MV-4-11 (cell line): ENCODE measurements around the gene DUS4L.
"Not testable (repeated sequence)": the region's sequence is repeated elsewhere in the genome, so short reads cannot be mapped to it uniquely, and the experiment has no call there.

ENCODE experiments used
- DNase-seq: peaks from one replicate; lab custom pipeline; 2025; lab: John Stamatoyannopoulos, UW

Gene DUS4L, protein sequence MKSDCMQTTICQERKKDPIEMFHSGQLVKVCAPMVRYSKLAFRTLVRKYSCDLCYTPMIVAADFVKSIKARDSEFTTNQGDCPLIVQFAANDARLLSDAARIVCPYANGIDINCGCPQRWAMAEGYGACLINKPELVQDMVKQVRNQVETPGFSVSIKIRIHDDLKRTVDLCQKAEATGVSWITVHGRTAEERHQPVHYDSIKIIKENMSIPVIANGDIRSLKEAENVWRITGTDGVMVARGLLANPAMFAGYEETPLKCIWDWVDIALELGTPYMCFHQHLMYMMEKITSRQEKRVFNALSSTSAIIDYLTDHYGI

DNA sequence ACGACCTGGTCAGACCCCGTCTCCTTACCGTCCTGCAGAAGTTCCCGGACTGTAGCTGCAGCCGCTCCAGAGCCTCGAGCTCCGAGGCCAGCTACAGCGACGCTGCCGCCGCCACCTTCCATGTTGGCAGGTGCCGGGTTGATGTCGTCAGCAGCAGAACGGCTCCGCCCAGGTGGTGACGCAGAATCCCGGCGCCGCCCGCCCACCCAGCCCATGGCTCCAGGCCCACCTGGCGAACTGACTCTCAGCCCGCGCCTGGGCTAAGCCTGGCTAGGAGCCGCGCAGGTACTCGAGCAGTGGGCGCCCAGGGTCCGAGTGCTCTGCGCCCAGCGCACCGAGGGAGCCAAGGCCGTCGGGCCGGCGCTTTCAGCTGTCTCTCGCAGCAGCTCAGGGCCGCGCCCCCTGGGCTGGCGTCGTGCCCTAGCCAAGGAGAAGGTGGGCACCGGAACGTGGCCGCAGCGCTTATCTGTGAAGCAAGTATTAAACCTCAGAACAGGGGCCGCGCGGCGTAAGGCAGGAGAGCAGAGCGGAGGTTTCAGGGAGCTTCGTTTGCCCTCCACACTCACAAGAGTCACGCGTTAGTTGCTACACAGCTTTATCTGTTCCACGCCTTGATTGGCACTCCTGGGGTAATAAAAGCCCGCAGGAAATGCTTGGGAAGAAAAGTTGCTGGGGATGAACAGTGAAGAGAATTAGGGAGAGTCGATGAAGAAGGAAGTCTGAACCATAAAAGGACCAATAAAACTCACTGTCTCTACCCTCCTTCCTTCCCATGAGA lies at the start of gene DUS4L, which contains the start of gene COG5:
Gene DUS4L (plus strand): TSS at position 197 of the 778 bp plus-strand sequence. CDS start 3,100 bp downstream, outside the sequence.
Gene COG5 (minus strand): TSS at position 146 of the 778 bp plus-strand sequence. CDS start 24 bp downstream, at position 122.
- DNase-seq, result peak; percentile 63

DNA sequence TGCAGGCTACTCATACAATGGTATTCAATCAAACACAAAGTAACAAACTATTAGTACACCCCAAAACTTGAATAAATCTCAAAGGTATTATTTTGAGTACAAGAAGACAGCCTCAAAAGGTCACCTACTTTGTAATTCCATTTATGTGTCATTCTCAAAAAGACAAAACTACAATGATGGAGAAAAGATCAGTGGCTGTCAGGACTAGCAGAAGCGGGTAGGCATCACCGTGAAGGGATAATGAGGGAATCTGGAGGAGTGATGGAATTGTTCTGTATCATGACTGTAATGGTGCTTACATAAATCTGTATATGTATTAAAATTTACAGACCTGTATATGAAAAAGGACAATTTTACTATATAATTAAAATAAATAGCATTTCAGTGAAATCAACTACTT lies 37.1 kb upstream of the DUS4L start:
- DNase-seq, result no peak

DNA sequence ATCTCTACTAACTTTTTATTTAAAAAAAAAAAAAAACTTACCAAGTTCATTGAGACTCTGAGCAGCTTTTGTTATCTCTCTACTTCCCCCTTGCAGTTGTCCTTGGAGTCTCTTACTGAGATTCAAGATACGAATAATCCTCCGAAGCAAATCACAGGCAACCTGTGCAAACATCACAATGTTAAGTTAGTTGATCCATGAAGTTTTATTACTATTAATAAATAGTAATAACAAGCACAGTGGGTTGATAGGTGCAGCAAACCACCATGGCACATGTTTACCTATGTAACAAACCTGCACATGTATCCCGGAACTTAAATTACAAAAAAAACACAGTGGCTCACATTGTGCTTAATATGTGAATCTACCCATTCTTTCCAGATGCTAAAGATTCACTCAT lies 36.6 kb upstream of the DUS4L start:
- no peak for DNase-seq

DNA sequence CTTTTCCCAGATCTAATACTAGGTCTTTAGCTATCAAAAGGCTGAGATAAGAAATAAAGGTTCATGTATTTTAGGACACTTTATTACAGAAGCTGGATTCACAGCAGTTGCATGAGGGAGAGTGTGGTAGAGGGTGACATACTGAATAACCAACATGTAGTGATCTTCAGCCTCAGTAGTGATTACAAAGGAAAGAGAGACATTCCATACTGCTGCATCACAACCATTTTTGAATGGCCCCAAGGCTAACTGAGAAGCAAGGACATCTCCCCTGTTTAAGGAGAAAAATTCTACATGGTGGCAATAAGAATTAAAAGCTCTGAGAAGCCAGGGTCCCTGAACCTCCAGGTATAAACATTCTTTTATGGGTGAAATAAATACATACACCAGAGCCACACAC lies 35.3 kb upstream of the DUS4L start:
- no peak for DNase-seq

DNA sequence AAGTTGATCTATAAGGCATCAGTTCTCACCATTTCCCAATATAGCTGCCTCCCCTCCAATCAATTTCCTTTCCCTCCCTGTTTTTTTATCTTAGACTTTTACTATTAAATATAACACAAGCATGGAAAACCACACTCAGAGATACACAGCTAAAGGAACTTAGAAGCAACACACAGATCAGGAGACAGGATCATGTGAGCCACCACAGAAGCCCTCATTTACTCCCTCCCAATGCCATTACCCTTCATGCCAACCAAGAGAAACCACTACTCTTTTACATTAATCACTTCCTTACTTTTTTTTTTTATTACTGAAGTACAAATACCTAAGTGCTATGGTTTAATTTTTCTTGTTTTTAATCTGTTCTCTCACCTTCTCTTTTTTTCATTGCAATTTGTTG lies 33.0 kb upstream of the DUS4L start:
- no peak for DNase-seq

DNA sequence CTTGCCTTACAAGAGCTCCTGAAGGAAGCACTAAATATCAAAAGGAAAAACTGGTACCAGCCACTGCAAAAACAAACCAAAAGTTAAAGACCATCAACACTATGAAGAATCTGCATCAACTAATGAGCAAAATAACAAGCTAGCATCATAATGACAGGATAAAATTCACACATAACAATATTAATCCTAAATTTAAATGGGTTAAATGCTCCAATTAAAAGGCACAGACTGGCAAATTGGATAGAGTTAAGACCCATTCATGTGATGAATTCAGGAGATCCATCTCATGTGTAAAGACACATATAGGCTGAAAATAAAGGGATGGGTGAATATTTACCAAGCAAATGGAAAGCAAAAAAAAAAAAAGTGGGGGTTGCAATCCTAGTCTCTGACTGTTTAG lies 29.6 kb upstream of the DUS4L start:
- no peak for DNase-seq

DNA sequence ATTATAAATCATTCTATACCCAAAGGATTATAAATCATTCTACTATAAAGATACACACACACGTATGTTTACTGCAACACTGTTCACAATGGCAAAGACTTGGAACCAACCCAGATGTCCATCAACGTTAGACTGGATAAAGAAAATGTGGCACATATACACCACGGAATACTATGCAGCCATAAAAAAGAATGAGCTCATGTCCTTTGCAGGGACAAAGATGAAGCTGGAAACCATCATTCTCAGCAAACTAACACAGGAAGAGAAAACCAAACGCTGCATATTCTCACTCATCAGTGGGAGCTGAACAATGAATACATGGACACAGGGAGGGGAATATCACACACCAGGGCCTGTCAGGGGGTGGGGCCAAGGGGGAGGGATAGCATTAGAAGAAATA lies 26.5 kb upstream of the DUS4L start:
- DNase-seq, result not testable (repeated sequence)

DNA sequence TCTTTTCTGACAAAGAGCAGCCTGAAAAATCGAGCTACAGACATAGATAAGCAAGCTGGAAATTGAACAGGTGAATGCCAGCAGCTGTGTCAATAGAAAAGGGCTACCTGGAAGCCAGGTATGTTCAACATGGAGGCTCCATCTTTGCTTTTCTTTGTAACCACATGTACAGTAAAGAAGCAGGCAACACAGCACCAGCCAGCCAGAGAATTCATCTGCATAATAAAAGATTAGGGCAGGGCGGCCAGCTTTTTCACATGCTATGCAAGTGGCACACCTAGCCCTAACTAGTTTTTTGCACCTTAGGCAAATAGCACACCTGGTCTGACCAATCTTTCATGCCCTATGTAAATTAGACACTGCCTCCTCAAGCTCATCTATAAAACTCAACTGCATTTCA lies 25.8 kb upstream of the DUS4L start:
- no peak for DNase-seq

DNA sequence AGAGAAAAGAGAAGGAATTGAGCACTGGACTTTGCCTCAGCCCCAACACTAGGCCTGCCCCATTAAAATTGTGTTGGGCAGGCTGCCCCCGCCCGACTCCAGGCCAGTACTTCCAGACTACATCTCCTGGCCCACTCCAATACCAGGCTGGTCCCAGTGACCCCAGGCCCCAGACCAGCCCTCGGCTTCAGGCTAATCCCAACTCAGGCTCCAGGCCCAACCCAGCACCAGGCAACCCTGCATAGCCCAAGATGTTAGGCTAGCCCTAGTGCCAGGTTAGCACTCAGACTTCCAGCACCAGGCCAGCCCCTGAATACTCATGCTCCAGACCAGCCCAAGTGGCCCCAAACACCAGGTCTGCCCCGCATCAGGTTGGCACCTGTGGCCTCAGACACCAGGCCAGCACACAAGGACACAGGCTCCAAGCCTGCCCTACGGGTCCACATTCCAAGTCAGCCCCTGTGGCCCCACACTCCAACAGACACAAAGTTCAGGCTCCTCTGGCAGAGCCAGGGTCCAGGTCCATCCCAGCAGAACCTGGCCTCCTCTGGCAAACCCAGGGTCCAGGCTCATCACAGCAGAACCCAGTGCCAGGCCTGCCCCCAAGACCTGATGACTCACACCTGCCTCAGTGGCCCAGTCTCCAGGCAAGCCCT lies 20.3 kb upstream of the DUS4L start:
- DNase-seq, result no peak

DNA sequence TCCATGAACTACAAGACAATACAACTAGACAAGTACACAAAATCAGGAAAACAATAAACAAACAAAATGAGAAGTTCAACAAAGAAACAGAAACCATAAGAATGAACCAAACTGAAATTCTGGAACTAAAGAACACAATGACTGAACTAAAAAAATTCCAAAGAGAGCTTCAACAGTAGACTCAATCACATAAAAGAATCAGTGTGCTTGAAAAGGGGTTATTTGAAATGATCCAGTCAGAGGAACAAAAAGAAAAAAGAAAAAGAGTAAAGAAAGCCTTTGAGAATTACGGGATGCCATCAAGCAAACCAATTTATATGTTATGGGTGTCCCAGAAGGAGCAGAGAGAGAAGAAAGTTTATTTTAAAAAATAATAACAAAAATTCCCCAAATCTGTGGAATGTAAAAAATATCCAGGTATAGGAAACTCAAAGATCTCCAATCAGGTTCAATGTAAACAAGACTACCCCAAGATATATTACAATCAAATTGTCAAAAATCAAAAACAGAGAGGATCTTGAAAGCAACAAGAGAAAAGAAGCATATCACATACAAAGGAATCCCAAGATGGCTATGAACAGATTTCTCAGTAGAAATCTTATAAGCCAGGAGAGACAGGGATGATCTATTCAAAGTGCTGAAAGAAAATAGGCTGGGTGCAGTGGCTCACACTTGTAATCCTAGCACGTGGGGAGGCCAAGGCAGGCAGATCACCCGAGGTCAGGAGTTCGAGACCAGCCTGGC lies 18.8 kb upstream of the DUS4L start:
- no peak for DNase-seq

DNA sequence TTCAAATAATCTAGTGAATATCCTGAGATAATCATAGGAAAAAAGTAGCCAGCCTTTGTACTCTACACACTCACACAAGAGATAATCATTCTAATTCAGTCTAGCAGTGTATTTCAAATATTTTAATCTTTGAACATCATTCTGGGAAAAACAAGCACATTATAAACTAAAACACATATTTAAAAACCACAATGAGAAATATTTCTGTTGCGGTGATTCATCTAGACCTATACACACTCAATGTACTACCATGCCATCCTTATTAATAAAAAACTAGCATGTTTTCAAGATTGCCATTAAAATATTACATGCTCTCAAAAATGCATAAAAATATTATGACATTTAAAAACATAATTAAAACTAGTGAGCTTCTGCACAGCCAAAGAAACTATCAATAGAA lies 11.8 kb upstream of the DUS4L start:
- DNase-seq, result no peak

DNA sequence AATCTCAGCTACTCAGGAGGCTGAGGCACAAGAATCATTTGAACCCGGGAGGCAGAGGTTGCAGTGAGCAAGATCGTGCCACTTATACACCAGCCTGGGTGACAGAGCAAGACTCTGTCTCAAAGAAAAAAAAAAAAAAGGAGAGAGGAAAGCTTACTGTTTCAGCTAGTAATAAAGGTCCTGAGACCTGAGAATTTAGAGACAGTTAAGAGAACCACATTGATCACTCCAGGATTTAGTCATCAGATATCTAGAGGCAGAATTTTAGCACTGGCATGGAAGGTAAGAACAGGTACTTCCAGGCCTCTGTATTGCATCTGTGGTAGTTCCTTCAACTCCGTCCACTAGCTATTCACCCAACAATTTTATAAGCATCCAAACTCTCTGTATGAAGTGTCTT lies 7.9 kb upstream of the DUS4L start:
- no peak for DNase-seq

DNA sequence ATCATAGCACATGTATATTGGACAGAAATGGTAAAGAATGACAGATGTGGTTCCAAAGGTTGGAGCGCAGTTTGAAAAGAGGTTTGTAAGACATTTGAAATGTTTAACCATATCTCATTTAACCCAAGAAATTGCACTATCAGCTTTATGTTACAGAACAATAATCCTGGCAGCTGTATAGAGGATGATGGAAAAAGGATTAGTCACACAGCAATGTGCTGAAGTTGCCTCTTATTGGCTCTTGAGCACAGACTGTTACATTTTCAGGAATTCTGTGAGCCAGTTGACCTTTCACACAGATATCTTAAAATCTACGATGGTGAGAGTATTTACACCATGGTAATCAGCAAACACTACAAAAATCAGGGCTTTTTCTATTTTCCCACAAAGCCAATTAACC lies 3.9 kb upstream of the DUS4L start:
- no peak for DNase-seq

DNA sequence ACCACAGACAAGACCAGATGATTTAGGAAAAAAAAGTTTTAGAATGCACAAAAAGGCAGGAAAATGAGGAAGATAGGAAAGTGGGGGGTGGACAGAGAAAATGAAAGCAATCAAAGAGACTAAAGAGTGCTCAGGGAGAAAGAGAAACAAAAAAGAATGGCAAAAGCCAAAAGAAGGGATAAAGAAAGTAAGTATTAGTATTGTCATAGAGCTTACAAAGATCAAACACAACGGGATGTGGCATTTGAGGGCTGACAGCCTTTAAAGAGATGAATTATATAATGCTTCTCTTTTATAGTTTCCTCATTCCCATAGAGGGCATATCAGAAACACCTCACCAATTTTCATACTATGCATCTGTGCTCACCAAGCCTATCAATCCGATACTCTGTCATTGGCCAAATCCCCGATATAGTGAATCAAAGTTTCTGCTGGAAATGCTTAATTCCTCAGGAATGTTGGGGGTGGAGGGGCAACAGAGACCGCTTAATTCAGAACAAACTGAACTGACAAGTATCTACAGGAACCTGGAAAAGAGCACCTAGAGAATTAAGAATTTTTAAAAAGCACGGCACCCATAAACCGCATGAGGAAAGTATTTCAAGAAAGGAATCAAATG lies 2.8 kb upstream of the DUS4L start:
- peak; percentile 60 for DNase-seq

DNA sequence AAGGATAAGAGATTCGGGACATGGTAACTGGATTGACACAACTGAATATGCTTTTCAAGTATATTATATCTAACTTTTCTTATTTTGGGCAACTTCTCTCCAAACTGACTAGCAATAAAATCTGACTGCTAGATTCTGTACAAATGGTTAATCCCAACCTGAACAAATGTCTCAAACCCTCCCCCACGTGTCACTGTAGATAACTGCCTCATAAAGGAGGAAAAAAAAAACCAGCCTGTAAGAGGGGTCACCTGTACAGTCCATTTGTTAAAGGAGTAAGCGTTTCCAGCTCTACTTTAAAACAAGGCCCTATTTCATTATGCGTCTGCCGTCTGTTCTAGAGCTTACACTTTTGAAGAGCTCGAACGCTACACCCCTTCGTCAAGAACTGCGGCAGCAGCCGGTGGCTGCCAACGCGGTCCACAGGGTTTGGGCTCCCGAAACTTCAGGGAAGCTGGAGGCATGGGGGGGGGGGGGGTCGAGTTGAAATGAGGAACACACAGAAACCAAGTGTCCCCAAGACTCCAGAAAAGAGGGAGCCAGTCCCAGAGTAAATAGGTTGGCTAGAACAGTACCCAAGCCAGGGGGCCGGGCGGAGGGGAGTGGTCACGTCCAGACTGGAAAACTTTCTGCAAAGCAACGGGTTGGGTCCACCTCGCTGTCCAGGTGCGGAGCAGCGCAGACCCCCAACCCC lies 543 bp upstream of the DUS4L start:
- DNase-seq, result no peak

DNA sequence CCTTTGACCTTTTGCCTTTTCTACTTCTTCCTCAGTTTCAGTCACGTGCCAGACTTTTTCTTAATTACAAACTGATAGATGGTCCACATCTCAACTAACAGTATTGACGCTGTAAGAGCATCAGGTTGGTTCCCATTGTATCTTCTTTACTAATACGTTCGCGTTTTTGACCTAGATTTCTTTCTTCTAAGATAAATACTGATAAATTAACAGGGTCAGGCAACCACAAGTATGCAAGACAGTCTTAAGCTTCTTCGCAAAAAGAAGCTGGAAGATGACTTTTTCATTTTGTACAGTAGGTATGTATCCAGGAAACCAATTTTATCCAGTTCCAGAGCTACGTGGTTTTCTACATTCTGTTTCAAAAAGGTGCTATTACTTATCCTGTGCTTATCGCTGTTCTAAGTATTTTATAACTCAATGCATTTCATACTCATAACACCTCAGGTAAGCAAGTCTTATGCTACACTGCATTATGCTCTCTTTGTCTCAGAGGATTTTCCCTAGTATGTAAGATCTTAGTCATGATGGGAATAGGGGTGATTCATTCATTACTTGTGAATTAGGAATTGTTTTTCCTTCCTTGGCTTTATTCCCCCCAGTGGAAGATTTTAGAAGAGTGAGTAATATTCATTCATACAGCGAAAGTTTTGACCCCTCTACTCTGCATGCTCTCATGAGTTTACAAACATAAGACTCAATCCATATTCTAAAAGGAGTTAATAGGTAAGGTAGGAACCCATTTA lies 955 bp downstream of the DUS4L start:
- no peak for DNase-seq

DNA sequence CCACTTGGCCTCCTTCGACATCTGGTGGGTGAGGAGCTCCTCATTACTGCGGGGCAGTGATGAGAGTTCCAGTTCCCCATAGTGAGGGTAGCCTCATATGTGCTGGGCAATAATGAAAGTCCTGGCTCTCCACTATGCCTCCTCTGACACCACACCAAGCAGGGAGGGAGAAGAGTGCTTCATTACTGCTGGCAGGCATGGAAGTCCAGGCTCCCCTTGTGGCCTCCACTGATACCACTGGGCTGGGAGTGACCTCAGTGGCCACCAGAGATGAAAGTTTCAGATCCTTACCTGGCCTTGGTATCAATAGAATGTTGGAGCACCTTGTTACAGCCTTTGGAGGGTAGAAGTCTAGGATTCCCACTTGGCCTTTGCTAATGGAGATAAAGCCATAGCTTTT lies 6.5 kb downstream of the DUS4L start:
- DNase-seq, result no peak

DNA sequence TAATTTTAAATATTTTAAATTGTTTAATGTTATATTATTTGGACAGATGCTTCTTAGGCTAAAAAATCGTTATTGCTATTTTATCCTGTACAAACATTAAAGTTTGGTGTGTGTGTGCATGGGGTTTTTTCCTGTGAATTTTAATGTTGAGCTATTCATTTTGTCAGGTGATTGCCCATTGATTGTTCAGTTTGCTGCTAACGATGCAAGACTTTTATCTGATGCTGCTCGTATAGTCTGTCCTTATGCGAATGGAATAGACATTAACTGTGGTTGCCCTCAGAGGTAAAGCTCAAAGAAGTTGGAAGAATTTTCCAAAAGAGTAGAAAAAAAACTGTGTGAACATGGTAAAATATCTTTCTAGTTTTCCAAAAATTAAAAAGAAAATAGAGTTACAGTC lies 9.8 kb downstream of the DUS4L start:
- no peak for DNase-seq

DNA sequence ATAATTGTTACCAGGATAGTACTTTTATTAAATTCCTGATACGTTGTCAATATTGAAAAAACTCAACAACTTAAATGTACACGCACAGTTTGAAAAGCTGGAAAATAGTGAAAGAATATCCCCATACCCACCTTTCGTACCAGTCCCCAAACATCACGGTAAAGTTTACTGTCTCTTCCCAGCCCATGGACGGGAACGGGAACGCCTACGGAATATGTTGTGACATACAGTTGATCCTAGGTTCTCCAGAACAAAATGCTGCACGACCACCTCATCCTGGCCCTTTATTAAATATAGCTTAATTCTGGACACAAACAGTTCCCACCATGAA lies 15.7 kb downstream of the DUS4L start:
- no peak for DNase-seq

DNA sequence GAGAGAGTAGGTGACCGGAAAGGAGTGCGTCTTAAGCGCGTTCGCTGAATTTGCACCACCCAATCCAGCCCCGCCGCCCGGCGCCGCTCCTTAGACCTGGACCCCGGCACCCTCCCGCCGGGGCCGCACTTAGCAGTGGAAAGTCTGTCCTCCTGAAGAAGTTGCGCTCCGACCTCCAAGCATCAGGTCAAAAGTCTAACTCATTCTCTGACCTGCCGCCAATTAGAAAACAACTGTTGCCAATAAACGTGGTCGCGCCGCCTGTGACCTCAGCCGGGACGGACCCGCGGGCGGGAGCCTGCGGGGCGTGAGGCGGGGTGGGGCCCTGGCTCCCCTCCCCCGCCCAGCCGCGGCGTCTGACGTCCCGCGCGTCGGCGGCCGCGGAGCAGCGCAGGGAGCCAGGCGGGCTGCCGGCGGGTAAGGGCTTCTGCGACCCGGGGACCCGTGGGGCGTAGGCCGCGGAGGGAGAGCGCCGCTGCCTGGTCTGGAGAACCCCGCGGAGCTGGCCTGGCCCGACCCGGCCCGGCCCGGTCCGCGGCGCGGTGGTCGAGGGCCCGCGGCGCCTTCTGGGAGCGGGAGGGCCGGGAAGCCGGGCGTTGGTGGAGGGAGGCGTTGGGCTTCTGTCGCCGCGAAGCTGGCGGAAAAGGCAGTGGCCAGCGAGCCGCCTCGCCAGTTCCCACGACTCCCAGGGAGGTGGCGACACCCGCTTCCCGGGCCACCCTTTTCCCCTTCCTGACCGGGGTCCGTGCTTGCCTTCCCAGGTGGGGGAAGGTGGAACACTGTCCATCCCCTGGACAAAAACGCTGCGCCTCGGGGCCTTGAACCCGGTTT lies 16.3 kb downstream of the DUS4L start, which contains the start of gene BCAP29:
Gene BCAP29 (plus strand): TSS at position 362 of the 831 bp plus-strand sequence. CDS start 527 bp downstream, outside the sequence.
- DNase-seq, result peak; percentile 53
